Measurements from ENCODE around the gene HECTD4.

HECTD4 gene

DNA sequence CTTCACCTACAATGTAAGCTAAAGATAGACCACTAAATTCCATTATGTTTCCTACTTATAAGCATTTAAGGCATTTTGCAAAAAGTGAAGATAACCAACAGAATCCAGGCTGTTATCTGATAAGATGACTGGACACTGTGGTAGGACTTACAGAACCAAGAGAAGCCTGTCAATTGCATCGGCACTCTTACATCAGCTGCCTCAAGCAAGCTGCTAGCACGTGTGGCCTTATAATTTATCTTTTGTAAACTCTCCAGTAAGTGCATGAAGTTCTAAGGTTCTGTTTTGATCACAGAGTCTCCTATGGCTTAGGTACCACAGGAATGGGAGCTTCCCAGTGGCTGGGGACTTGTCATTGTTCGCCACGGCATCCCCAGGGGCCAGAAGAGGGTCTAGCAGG is 168.2 kb downstream of the HECTD4 start:
- no peak for DNase-seq (ENCODE audit: low read depth in 2 of 2)

DNA sequence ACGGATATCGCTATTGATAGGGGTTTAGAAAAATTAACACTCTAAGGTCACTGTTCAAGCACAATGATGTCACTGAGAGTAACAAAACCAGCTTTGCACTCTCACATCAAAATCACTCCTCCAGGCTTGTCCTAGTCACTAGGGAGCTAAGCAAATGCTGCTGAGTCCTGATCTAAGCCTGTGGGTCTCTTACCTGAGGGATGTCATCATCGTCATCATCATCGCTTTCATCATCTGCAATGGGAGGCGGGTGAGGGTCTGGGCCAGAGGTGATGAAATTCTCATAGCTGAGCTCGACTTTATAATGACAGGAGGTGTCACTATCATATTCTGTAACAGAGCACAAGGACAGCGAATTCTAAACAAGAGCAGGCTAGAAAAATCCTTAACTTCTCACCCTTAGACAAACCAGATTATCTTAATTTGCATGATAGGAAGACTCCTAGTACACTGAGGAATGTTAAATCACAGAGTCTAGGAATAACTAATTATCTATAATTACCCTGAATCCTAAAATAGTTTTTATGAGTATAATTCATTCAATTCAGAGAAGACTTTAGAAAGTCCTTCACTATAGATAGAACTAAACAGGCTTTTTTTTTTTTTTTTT is 173.8 kb downstream of the HECTD4 start:
- DNase-seq (ENCODE audit: low read depth in 2 of 2), result no peak

DNA sequence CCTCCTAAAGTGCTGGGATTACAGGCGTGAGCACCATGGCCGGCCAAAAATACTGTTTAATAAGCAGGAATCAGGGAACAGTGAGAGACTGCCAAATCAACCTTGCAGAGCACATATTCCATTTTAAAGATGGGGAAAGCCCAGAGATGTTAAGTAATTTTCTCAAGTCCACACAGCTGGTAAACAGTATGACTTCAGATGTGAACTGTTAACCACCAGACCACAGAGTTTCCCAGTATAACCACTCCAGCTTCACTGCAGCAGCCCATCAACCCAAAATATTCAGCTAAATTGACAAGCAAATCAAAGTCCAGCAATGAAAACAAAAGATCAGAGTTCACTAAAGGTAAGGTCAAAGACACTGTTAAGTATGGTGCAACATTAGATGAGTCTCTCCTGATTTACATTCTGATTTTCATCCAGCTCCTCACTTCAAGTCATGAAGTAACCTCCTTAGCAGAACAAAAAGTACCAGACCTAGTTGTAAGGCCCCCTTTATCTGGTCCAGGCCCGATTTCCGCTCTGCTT is 174.8 kb downstream of the HECTD4 start:
- no peak for DNase-seq (ENCODE audit: low read depth in 2 of 2)

GRCh38 chr12:112206944-112207343 is 175.3 kb downstream of the HECTD4 start:
- DNase-seq (ENCODE audit: low read depth in 2 of 2), result no peak

GRCh38 chr12:112199136-112199535 is 183.1 kb downstream of the HECTD4 start:
- DNase-seq (ENCODE audit: low read depth in 2 of 2), result no peak

DNA sequence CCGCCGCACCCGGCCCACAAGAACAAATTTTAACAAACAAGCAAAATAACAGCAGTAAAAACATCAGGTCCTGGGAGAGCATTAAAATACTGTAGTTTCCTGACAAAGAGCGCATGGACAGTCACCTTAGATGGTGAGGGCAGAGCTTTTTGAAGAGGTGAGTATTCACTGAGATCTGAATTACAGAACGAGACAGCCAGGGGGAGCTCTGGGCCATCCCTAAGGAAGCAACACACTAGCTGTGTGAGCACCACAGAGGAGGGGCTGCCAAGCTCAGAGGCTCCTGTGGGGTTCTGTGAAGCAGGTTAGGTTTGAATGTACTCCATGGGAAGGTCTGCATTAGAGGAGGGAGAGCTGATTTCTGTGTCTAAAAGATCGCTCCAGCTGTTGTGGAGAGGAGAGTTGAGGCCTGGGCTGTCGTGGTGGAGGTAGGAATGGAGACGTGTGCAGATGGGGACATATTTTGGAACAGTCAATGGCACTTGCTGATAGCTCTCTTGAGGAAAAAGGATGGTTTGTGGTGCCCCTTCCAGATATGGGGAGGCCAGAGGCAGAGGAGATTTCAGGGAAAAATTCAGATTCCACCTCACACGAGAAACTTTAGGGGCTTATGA is 184.0 kb downstream of the HECTD4 start:
- peak in 1 of 2 donors; percentile 20 for DNase-seq (ENCODE audit: low read depth in 2 of 2)

GRCh38 chr12:112196196-112196875 is 185.9 kb downstream of the HECTD4 start:
- DNase-seq (ENCODE audit: low read depth in 2 of 2), result no peak

GRCh38 chr12:112194601-112195247 is 187.5 kb downstream of the HECTD4 start:
- DNase-seq (ENCODE audit: low read depth in 2 of 2), result no peak

DNA sequence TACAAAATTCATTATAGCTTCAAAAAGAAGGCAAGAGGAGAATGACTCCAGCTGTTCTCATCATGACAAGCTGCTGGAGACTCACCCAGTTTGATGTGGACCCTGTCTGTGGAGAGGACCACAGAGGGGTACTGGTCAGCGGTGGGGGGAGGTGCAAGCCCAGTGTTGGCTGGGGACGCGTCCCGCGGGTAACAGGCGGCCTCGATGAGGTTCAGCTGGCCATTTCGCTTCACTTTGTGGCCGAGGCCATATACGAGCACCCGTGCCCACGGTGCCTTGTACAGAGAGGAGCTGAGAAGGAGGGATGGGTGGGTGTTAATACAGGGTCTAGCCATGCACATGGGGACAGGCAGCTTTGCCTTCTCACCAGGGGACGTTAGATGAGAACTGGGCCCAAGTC is 189.8 kb downstream of the HECTD4 start:
- no peak for DNase-seq (ENCODE audit: low read depth in 2 of 2)

DNA sequence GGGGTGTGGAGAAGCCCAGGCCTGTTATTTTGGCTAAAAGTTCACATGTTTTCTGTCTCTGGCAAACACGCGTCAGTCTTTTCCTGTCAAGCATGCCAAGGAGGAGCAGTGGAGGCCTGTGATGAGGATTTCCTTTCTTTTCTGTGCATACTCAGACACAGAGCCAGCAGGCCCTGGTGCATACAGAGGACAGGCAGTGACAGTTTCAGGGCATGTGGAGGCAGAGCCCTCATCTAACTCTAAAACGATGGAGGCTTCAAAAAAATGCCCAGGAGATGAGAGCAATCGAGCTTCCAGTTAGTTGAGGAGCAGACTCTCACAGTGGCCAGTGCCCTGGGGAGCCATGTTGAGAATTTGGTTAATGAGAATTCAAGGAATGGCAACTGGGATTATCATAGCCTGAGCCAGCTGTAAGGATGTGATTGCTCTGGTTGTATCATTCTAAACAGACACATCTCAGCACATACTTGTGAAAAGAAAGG is 190.3 kb downstream of the HECTD4 start:
- DNase-seq (ENCODE audit: low read depth in 2 of 2), result no peak

GRCh38 chr12:112191201-112191600 is 191.0 kb downstream of the HECTD4 start:
- DNase-seq (ENCODE audit: low read depth in 2 of 2), result no peak

- DNase-seq (ENCODE audit: low read depth in 2 of 2), result no peak
Measured at GRCh38 chr12:112190231-112191025, 191.8 kb downstream of the HECTD4 start.

- no peak for DNase-seq (ENCODE audit: low read depth in 2 of 2)
Measured at GRCh38 chr12:112188130-112188830, 194.0 kb downstream of the HECTD4 start.

DNA sequence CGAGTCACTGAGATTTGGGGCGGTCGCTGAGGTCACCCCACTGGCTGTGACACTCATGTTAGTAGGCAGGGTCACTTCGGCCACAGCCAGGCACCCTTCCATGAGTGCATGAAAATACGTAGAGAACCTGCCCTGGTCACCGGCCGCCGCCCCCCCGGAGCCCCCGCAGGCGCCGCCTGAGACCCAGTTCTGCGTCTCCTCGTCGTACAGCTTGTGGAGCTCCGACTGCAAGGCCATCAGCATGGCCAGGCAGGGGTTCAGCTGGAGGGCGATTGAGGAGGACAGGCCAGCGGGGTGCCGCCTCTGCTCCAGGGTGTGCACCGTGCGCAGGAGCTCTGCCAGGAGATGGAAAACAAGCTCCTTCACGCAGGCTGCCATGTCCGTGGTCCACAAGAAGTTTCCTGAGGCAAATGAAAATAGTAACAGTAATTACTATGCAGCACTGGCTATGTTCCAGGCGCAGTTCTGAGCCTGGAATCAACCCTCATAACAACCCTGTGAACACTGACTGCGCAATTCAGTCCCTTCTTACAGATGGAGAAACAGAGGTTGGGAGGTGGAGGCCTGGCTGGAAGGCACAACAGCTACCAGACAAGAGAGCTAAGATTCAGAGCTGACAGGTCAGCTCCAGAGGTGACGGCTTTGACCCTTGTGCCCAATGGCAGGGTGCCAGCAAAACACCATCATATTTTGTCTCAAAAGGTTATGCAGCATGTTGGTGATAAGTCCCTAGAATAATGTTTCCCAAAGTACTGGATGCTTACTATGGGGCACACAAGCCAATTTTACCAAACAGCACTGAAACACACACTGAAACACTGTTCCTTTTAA is 196.9 kb downstream of the HECTD4 start:
- no peak for DNase-seq (ENCODE audit: low read depth in 2 of 2)

DNA sequence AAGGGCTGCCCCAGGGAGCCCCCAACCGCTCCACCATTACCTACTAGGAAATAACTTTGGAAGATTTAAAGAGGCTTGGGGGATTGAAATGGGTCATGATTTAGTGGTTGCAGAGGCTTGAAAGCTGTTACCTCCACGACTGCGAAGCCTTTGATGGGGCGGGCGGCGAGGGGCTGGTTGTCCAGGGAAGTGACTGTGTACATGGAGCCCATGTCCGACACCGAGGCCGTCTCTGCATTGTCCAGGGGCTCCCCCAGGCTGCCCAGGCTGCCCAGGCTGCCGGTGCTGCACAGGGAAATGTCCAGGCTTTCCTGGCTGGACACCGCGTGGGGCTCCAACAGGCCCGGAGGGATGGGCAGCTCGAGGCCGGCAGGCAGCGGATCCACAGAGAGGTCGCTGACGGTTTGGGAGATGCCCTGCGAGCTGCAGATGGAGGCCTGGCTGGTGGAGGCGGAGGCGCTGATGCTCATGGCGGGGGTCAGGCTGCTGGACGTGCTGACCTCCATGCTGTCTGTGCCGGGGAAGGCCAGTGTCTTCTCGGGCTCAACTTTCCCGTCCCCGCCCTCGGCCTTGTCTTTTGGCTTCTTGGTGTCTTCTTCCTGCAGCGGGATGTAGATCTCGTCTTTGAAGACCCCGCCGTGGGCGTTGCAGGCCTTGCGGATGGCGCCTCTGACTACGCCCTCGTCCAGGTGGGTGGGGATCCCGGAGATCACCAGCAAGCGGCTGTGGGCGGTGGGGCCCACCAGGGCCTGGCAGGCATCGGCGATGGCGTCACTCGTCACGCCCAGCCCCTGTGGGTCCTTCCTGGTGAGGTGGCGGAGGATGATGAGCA is 198.0 kb downstream of the HECTD4 start:
- DNase-seq (ENCODE audit: low read depth in 2 of 2), result no peak

- DNase-seq (ENCODE audit: low read depth in 2 of 2), result no peak
Measured at GRCh38 chr12:112183141-112184021, 198.8 kb downstream of the HECTD4 start.

DNA sequence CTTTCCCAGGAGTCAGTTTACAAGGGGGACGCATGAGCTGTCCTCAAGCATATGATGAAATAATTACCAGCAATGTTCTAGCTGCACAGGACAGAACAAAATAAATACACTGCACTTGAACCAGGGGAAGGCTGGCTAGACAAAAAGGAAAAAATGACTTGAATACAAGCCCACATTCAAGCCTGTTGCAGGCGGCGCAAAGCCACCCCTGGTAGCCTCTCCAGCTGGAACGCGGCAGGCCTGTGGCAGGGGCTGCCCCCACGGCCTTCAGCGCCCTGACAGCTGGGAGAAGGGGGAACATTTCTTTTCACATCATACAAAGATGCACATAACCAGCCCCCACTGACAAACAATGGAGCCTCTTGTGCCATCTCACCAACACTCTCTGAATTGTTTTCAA is 199.7 kb downstream of the HECTD4 start:
- no peak for DNase-seq (ENCODE audit: low read depth in 2 of 2)

DNA sequence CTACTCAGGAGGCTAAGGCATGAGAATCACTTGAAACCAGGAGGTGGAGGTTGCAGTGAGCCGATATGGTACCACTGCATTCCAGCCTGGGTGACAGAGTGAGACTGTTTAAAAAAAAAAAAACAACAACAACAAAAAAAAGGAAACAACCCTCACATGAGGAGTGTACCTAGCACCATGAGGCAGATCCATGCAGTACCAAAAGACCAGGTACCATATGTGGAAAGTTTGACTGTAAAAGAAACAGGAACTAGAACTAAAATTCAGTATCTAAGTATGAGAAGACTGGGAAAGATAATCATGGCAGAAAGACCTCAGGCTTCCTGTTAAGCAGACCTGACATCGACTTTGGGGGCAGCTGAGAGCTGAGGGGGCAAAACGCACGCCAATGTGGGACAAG is 201.8 kb downstream of the HECTD4 start:
- DNase-seq (ENCODE audit: low read depth in 2 of 2), result no peak

Measured in stimulated activated CD4-positive, alpha-beta T cell treated with anti-CD3 and anti-CD28 coated beads, Interleukin-1b, Interleukin-23, amount 100 ng/mL, for 1 hour (primary cell).